Type B pancreatic cell (in vitro differentiated cells): ENCODE data around the gene POU2AF1. TPM values are rescaled to one million over a fixed set of nuclear protein-coding genes. Genes with fewer than 3 reads are reported as not detected.

ENCODE experiments used
- DNase-seq: peaks from one replicate; pipeline ENCODE4 v3.0.0; 2021; ENCODE audit warnings: mixed read lengths; ENCODE audit not compliant: unreplicated experiment; ENCODE audit errors: extremely low spot score
- H3K27ac Mint-ChIP-seq: 2 replicates; pipeline ENCODE4 v1.8.0; 2021; ENCODE audit warnings: mild to moderate bottlenecking, mixed read lengths
- H3K27me3 Mint-ChIP-seq: 2 replicates; pipeline ENCODE4 v1.8.0; 2021; ENCODE audit warnings: mixed read lengths
- H3K36me3 Mint-ChIP-seq: 2 replicates; pipeline ENCODE4 v1.8.0; 2021; ENCODE audit warnings: mixed read lengths
- H3K4me1 Mint-ChIP-seq: one replicate; pipeline ENCODE4 v1.8.0; 2021; ENCODE audit warnings: mixed read lengths; ENCODE audit not compliant: unreplicated experiment
- H3K4me3 Mint-ChIP-seq: 2 replicates; pipeline ENCODE4 v1.8.0; 2021; ENCODE audit warnings: mild to moderate bottlenecking, mixed read lengths
- H3K9me3 Mint-ChIP-seq: 2 replicates; pipeline ENCODE4 v1.8.0; 2021; ENCODE audit warnings: mixed read lengths
- CTCF ChIP-seq: fragments of 200-600 bp; sonication (generic); conservative IDR thresholded peaks from 2 replicates; pipeline ENCODE4 v1.5.0; 2021; ENCODE audit warnings: antibody characterized with exemption, mild to moderate bottlenecking
- total RNA-seq: library from RNA; stranded (reverse); gene quantifications from 2 replicates; pipeline ENCODE4 v1.2.1, GENCODE V29; 2021; ENCODE audit warnings: low replicate concordance

POU2AF1 gene
- total RNA-seq, 1 donor from 2014 or later: 0.24 TPM

DNA sequence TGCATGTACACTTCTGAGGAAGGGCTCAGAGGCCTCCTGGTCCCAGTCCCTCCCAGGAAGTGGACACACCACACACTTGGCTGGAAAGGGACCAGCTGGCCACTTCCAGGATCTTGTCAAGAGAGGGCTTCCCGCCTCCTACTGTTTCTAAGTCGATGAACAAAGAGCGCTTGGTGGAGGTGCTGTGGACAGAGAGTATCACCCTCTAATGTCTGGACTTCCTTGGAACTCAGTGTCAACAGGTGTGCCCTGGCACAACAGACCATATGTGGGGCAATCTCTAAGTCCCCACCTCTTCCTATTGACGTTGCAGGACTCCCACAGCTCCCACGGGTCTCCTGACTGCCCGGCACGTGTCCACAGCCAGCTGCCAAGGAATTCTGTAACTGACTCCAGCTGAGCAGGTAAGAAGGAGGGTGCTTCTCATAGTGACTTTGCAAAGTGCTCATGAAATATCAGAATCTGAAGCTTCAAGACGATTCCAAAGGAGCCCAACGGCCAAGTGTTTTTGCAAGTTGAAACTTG, 16.1 kb downstream of the POU2AF1 start:
- Mint-ChIP-seq H3K27ac (no peak overlapping the region), H3K36me3 (no peaks in the 10 kb centered on the region), H3K4me1 (peaks cover 18% of the 10 kb centered on the region), H3K27me3 (no peaks in the 10 kb centered on the region), H3K4me3 (no peak overlapping the region), H3K9me3 (peaks cover 21% of the 10 kb centered on the region)
- TF ChIP-seq CTCF: no peak
- no peak for DNase-seq

DNA sequence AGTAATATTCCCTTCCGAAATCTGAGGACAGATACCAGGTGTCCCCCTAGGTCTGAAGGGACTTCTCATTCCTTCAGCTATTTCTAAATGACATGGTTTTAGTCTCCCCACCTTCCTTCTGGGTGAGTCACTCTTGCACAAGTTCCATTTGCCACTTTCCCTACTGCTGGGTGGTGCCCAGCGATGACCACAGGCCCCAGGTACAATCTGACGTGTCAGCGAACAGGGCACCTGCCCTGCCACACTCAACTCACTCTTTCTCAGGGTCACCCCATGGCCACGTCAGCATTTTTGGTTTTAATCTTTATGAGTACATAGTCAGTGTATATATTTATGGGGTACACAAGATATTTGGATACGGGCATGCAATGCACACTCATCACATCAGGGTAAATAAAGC, 17.2 kb downstream of the POU2AF1 start:
- no peak overlapping the region for H3K27ac Mint-ChIP-seq
- H3K9me3 Mint-ChIP-seq: peaks cover 15% of the 10 kb centered on the region
- H3K27me3 Mint-ChIP-seq: no peaks in the 10 kb centered on the region
- peaks cover 12% of the 10 kb centered on the region for H3K4me1 Mint-ChIP-seq
- H3K36me3 Mint-ChIP-seq: no peaks in the 10 kb centered on the region
- no peak for DNase-seq
- H3K4me3 Mint-ChIP-seq: no peak overlapping the region
- no peak for TF ChIP-seq CTCF

DNA sequence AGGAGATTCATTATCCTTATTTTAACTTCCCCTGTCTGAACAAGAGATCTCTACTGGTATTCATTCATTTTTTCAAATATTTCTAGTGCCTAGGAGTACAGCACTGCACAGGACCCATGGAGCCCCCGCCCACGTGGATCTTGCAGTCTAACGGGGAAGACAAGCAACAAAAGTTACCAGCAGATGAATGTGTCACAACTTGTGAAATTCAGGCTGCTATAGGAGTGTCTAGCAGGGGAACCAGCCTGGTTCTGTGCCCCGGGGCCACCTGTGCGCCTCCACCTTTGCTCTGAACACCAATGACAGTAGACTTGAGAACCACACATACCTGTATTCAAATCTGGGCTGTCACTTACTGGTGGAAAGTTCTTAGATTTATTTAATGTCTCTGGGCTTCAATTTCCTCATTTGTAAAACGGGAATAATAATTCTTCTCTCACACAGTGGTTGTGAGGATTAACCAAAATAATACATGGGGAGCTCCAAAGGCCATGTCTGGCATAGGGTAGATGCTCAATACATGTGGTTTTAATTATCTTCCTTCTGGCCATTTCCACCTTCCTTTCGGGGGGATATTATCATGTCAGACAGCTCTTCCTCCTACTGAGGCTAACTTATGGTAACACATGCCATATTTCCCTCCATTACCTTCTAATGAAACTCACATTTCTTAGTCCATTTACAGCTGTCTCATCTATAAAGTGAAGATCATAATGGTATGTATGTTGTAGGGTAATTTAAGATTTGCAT, 17.8 kb downstream of the POU2AF1 start:
- Mint-ChIP-seq H3K27ac (peak overlapping the region; percentile 45), H3K4me1 (peaks cover 12% of the 10 kb centered on the region), H3K4me3 (no peak overlapping the region), H3K9me3 (peaks cover 13% of the 10 kb centered on the region), H3K27me3 (no peaks in the 10 kb centered on the region), H3K36me3 (no peaks in the 10 kb centered on the region)
- no peak for TF ChIP-seq CTCF
- no peak for DNase-seq

GRCh38 chr11:111360150-111361043, 18.7 kb downstream of the POU2AF1 start:
- Mint-ChIP-seq H3K36me3 (no peaks in the 10 kb centered on the region), H3K27ac (peak overlapping the region; percentile 69), H3K4me3 (no peak overlapping the region), H3K9me3 (peaks cover 9% of the 10 kb centered on the region), H3K27me3 (no peaks in the 10 kb centered on the region), H3K4me1 (peaks cover 17% of the 10 kb centered on the region)
- DNase-seq: no peak
- TF ChIP-seq CTCF: no peak

DNA sequence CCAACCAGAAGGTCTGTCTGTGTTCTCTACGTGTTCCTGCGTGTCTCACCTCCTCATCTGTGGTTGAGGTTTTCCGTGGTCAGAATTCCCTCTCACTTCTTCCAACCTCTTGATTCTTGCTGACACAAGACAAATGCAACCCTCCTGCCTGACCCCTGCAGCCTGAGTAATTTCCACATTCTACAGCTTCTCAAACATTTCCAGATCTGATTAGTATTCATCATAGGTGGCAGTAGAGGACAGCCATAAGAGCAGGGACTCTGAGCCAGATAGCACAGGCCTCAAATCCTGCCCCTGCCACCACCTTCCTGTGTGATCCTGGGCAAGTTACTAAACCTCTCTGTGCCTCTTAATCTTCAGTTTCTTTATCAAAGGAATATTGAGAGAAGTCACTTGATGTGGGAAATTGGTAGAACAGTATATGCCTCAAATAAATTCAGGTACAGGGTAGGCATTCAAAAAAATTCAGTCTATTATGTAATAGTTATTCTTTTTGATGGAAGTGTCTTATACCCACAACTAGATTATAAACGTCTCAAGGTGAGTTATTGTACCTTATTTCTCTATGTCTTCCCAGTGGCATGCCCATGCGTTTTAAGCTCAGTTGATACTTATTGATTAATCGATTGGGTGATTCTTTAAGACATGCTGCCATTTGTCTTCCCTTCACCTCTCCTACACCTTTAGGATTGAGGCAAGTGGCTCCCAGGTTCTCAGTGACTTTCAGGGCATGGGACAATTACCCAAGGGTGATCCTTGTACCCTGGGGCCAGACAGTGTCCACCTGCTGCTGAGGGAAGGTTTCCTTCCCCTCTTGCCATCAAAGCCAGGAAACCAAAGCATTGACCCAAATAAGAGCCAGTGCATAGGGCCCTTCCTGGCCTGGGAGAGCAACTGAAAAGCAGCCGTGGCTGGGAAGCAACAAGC, 19.6 kb downstream of the POU2AF1 start:
- Mint-ChIP-seq H3K4me1 (peaks cover 22% of the 10 kb centered on the region), H3K36me3 (no peaks in the 10 kb centered on the region), H3K4me3 (no peak overlapping the region), H3K27me3 (no peaks in the 10 kb centered on the region), H3K27ac (peak overlapping the region; percentile 69), H3K9me3 (peaks cover 9% of the 10 kb centered on the region)
- DNase-seq: no peak
- no peak for TF ChIP-seq CTCF
